Chondrocyte (in vitro differentiated cells): ENCODE data around the gene COL5A1. TPM values are rescaled to one million over a fixed set of nuclear protein-coding genes. Genes with fewer than 3 reads are reported as not detected.

Experiments used
- DNase-seq: peaks from one replicate; pipeline ENCODE4 v3.0.0; 2021; ENCODE audit warnings: mixed read lengths, low spot score
- H3K27ac Mint-ChIP-seq: one replicate; pipeline ENCODE4 v1.8.0; 2021; ENCODE audit warnings: mild to moderate bottlenecking, moderate library complexity, mixed read lengths; ENCODE audit not compliant: unreplicated experiment
- H3K27me3 Mint-ChIP-seq: 2 replicates; pipeline ENCODE4 v1.8.0; 2021; ENCODE audit warnings: low read depth, mixed read lengths
- H3K36me3 Mint-ChIP-seq: 2 replicates; pipeline ENCODE4 v1.8.0; 2021; ENCODE audit warnings: low read depth, mixed read lengths
- H3K4me1 Mint-ChIP-seq: 2 replicates; pipeline ENCODE4 v1.8.0; 2021; ENCODE audit warnings: low read depth, mild to moderate bottlenecking, mixed read lengths
- H3K4me3 Mint-ChIP-seq: one replicate; pipeline ENCODE4 v1.8.0; 2021; ENCODE audit warnings: mild to moderate bottlenecking, moderate library complexity, mixed read lengths; ENCODE audit not compliant: unreplicated experiment
- H3K9me3 Mint-ChIP-seq: 2 replicates; pipeline ENCODE4 v1.8.0; 2021; ENCODE audit warnings: low read depth, mixed read lengths
- total RNA-seq: library from RNA; stranded (reverse); gene quantifications from 3 replicates; pipeline ENCODE4 v1.2.1, GENCODE V29; 2021
- TF ChIP-seq, protein P1 (sequence below): fragments of 200-600 bp; sonication (generic); IDR thresholded peaks from 2 replicates; pipeline ENCODE4 v1.5.0; 2021; ENCODE audit warnings: antibody characterized with exemption, mild to moderate bottlenecking, moderate library complexity

COL5A1 gene
- total RNA-seq, 1 donor from 2014 or later = 2,235 TPM

DNA sequence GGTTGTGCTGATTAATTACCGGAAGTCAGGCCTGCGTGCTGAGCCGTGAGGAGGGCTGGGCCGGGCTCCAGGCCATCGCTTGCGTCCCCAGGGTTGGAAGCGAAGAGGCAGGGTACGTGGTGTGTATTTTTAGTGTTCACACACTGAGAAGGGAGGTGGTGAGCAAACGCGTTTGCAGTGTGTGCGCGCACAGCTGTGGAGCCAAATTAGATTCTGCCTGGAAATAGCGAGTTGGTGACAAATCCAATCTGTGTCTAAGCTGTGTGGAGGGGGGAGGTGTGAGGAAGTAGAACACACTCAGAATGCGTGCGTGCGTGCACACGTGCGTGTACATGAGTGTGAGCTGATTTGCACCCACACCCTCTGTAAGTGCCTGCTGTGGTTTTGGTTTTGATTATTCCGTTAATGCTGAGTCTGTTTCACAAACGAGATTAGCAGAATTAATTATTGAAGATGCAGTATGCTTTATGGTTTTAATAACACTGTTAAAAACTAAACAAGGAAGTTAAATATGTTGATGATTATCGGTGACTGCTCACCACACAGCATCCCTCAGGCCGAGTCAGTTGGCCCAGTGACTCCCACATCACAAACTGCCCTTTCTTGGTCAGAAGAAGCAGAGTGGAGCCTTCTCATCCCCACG lies 127.2 kb downstream of the COL5A1 start:
- Mint-ChIP-seq H3K36me3 (peaks cover 40% of the 10 kb centered on the region), H3K27me3 (no peaks in the 10 kb centered on the region), H3K4me3 (no peak overlapping the region), H3K4me1 (peaks cover 31% of the 10 kb centered on the region), H3K27ac (peak overlapping the region; percentile 65), H3K9me3 (no peaks in the 10 kb centered on the region)
- DNase-seq = no peak
- TF ChIP-seq, protein P1, sequence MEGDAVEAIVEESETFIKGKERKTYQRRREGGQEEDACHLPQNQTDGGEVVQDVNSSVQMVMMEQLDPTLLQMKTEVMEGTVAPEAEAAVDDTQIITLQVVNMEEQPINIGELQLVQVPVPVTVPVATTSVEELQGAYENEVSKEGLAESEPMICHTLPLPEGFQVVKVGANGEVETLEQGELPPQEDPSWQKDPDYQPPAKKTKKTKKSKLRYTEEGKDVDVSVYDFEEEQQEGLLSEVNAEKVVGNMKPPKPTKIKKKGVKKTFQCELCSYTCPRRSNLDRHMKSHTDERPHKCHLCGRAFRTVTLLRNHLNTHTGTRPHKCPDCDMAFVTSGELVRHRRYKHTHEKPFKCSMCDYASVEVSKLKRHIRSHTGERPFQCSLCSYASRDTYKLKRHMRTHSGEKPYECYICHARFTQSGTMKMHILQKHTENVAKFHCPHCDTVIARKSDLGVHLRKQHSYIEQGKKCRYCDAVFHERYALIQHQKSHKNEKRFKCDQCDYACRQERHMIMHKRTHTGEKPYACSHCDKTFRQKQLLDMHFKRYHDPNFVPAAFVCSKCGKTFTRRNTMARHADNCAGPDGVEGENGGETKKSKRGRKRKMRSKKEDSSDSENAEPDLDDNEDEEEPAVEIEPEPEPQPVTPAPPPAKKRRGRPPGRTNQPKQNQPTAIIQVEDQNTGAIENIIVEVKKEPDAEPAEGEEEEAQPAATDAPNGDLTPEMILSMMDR = no peak

DNA sequence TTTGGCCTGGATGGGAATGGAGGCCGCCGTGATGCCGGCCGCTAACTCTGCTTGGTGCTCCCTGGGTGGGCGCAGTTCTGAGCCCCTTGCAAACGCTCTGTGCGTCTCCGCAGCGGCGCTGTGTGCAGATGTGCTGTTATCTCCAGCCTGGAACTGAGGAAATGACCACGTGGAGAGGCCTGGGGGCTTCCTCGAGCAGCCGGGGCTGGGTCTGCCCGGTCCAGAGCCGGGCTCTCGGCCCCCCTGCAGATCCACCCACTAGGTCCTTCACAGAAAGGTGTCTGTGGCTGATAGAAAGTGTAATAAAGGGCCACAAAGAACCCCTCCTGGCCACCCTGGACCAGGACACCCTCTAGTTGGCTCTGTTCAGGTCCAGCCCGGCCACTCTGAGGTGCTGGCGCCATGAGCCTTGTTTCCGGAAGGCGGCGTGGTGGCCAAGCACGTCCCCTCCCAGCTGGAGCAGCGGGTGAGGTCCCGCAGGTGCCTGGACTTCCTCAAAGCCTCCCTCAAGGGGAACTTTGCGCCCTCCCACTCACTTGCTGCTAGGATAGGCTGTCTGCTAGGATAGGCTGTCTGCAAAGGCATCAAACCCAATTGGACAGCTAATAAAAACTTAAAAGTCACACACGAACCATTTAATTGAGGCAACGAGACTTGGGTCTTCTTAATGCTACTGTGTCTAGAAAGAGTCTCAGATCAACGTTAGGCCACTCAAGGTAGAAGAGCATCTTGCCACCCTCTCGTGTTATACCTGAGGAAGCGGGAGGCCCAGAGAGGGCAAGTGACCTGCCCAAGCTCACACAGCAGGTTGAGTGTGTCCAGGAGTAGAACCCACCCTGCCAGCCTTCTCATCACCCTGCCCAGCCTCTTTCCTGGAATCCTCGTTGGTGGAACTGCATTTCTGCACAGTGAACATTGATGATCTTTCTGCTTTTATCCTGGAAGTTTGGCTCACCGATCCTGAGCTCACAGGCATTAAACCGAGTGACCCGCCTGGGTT lies 129.7 kb downstream of the COL5A1 start:
- Mint-ChIP-seq H3K27me3 (no peaks in the 10 kb centered on the region), H3K36me3 (peaks cover 46% of the 10 kb centered on the region), H3K27ac (peak overlapping the region; percentile 17), H3K9me3 (no peaks in the 10 kb centered on the region), H3K4me3 (no peak overlapping the region), H3K4me1 (peaks cover 53% of the 10 kb centered on the region)
- no peak for DNase-seq
- TF ChIP-seq, protein P1 = no peak

DNA sequence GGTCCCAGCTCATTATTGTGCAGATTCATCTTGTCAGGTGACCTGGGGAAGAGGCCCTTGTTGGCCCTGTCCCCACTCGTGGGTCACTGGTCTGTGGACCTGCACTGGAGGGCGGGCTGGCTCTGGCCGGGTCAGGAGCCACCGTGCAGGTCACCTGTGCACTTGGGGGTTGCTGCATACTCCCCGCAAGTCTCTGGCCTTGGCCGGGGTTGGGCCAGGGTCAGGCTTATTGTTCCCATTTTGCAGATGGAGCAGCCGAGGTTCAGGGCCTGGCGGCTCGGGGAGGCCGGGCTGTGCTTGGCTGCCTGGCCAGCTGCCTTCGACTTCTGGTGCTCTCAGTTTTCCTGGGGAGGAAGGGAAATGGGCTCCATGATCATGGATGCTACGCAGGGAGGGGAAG lies 130.7 kb downstream of the COL5A1 start:
- Mint-ChIP-seq H3K27ac (peak overlapping the region; percentile 61), H3K36me3 (peaks cover 47% of the 10 kb centered on the region), H3K4me1 (peaks cover 62% of the 10 kb centered on the region), H3K27me3 (no peaks in the 10 kb centered on the region), H3K4me3 (no peak overlapping the region), H3K9me3 (no peaks in the 10 kb centered on the region)
- TF ChIP-seq, protein P1 = no peak
- DNase-seq = no peak

DNA sequence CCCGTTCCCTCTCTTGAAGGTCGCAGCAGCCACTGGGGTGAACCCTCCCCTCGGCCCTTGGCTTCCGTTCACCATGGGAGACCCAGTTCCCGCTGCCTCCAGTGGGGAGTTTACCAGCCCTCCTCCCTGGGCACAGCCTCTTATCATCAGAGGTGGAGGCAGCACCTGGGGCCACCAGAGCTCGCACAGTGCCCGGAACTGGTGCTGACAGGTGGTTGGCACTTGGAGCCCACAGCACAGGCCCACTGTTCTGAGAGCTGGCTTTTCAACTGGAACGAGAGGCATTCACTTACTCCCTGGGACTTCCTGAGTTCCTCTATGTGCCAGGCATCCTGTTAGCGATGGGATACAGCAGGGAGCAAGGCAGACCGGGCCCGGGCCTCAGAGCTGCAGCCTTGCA lies 132.2 kb downstream of the COL5A1 start:
- Mint-ChIP-seq H3K4me1 (peaks cover 67% of the 10 kb centered on the region), H3K36me3 (peaks cover 43% of the 10 kb centered on the region), H3K27me3 (no peaks in the 10 kb centered on the region), H3K27ac (peak overlapping the region; percentile 70), H3K4me3 (no peak overlapping the region), H3K9me3 (no peaks in the 10 kb centered on the region)
- TF ChIP-seq, protein P1 = no peak
- no peak for DNase-seq

DNA sequence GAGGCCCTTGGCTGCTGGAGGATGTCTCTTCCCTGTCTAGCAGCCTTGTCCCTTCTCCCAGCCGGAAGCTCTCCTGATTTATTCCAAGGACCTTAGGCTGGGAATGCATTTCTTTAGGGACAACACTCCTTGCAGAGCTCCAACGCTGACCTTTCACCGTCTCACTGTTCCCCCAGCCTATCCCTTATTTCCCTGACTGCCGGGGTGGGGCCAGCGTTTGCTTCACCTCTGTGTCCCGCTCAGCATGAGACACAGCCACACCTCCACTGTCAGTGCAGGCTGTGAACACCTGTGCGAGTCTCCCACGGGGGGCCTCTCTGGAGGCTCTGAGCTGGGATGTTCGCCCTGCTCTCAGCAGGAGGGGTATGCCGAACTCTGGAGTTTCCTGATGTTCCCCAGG lies 132.8 kb downstream of the COL5A1 start:
- no peak for DNase-seq
- H3K9me3 Mint-ChIP-seq = no peaks in the 10 kb centered on the region
- H3K27ac Mint-ChIP-seq = peak overlapping the region; percentile 97
- H3K4me1 Mint-ChIP-seq = peaks cover 71% of the 10 kb centered on the region
- no peaks in the 10 kb centered on the region for H3K27me3 Mint-ChIP-seq
- peaks cover 47% of the 10 kb centered on the region for H3K36me3 Mint-ChIP-seq
- no peak overlapping the region for H3K4me3 Mint-ChIP-seq
- TF ChIP-seq, protein P1 = no peak
